ENCODE results near the gene TMEM176B. TPM values are rescaled to one million over a fixed set of nuclear protein-coding genes. Genes with fewer than 3 reads are reported as not detected.

TMEM176B gene
- total and polyA plus RNA-seq, 5 donors: 101 to 344 (median 158) TPM

DNA sequence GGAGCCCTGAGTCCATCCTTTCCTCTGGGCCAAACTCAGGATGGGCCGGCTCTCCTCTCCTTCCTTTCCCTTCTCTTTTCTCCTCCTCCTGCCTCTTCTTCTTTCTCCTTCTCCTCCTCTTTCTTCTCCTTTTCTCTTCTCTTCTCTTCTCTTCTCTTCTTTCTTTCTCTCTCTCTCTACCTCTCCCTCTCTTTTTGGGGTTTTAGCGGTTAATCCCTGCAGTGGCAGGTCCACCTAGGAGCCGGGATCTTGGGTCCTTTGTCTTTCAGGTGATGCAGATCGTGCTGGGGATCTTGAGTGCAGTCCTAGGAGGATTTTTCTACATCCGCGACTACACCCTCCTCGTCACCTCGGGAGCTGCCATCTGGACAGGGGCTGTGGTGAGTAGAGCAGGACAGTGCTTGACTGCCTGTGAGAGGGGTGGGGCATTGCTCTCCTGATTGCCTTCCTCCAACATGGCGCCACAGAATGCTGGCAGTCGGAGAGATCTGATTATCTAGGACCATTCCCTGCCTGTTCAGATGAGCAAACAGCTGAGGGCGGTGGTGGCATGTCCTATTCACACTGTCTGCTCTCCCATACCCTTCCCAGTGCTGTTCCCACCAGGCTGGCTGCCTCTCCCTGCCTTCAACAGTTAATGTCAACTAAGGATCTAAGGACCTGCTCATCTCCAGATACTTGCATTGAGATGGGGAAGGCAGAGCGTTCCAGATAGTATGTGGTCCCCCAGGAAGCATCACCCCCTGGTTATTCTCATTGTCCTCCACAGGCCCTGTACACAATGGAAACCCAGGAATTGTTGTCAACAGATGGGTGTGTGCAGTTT, 2.0 kb upstream of the TMEM176B start:
- intact Hi-C loops (cut with DNase I): no loop called here
- ATAC-seq (no peak), DNase-seq (no peak)
- Histone ChIP-seq H3K9me3 (ENCODE audit: control insufficient read depth, low read length) (no peaks in the 10 kb centered on the region), H3K4me1 (ENCODE audit: control insufficient read depth, insufficient read depth, low read length) (no peaks in the 10 kb centered on the region), H3K27me3 (ENCODE audit: control insufficient read depth, insufficient read depth) (no peaks in the 10 kb centered on the region), H3K4me3 (ENCODE audit: low read length) (no peak overlapping the region), H3K27ac (ENCODE audit: low read length) (no peak overlapping the region)
- WGBS: 87% methylated on average over 12 of the region's 12 CpGs

DNA sequence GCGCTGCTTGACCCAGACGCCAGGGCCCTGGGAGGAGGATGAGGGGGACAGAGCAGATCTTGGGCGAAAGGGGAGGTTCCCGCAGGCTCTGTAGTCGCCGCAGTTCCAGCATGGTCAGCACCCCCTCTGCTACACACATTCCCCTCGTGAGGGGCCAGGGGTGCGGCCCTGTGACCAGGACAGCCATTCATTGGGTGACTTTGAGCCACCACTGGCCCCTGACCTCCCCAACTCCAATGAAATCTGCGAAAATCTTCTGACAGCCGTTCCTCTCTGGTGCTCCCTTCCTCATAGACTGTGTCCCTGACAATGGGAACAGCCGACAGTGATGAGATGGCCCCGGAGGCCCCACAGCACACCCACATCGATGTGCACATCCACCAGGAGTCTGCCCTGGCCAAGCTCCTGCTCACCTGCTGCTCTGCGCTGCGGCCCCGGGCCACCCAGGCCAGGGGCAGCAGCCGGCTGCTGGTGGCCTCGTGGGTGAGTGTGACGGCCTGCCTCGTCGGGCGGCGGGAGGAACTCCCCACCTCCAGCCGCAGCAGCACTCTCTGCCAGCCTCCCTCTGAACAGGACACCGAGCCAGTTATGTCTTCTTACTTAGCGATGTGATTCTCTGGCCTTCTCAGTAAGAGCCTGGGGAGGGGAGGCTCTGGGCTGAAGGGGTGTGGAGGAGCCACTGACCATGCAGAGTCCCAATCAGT, 1.2 kb upstream of the TMEM176B start:
- intact Hi-C loops (cut with DNase I): no loop called here
- WGBS: 45% methylated on average over 26 of the region's 26 CpGs
- DNase-seq: peak in 1 of 3 donors; percentile 52
- H3K27me3 ChIP-seq (ENCODE audit: control insufficient read depth, insufficient read depth): no peaks in the 10 kb centered on the region
- H3K4me1 ChIP-seq (ENCODE audit: control insufficient read depth, insufficient read depth, low read length): no peaks in the 10 kb centered on the region
- H3K27ac ChIP-seq (ENCODE audit: low read length): no peak overlapping the region
- H3K9me3 ChIP-seq (ENCODE audit: control insufficient read depth, low read length): no peaks in the 10 kb centered on the region
- peak overlapping the region; percentile 68 for H3K4me3 ChIP-seq (ENCODE audit: low read length)
- peak; percentile 9 to 38 for ATAC-seq

DNA sequence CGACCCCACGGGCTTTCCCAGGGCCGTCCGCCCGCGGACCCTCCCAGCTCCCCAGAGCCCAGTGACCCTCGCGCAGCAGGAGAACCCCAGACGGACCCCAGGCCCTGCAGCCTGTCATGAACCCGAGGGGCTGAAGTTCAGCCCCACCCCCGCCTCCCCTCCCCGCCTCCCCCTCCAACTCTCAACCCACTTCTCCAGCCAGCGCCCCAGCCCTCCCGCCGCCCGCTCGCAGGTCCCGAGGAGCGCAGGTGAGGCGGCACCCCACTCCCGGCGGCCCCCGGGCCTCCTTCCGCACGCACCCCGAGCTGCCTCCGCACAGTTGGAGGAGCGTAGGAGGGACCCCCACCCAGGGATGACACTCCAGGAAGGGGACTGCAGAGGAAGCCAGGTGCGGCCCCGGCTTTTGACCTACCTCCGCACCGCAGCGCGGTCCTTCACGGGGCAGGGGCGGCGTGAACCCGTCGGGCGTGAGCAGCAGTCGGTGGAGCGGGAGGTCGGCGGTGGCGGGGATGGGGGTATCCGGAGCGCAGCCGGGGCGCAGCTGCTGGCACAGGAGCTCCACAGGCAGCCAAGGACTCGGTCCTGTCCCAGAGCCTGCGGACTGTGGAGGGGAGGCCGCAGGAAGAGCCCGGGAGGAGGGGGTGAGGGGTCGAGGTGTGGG, 547 bp upstream of the TMEM176B start, which contains the start of gene TMEM176A:
TSS of gene TMEM176A (plus strand) at position 189 of the 661 bp plus-strand sequence. CDS start 782 bp downstream, outside the sequence.
- no peaks in the 10 kb centered on the region for H3K9me3 ChIP-seq (ENCODE audit: control insufficient read depth, low read length)
- H3K4me3 ChIP-seq (ENCODE audit: low read length): peak within 1 kb of the TSS; percentile 68
- peak; percentile 53 to 74 (median 54) for DNase-seq
- 5% methylated on average over 54 of the region's 54 CpGs for WGBS
- peak; percentile 53 to 75 for ATAC-seq
- no peak within 1 kb of the TSS for H3K27ac ChIP-seq (ENCODE audit: low read length)
- H3K4me1 ChIP-seq (ENCODE audit: control insufficient read depth, insufficient read depth, low read length): no peaks in the 10 kb centered on the region
- no peaks in the 10 kb centered on the region for H3K27me3 ChIP-seq (ENCODE audit: control insufficient read depth, insufficient read depth)
- intact Hi-C loops (cut with DNase I): no loop called here

DNA sequence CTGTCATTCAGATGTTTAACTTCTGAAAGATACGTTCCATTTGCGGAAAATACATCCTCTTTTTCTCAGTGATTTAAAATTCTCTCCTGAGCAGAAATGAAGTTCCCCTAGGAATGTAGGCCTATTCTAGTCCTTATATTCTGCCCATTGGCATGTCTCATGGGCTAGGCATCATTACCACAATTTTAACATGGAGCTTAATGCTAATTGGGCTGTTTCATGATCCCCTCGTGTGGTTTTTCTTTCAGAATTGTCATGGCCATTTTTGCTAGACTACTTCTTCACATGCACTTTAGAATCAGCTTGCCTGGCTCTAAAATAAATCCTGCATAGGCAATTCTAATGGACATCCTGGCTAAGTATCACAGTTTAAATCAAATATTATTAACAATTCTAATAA, 1.0 kb downstream of the TMEM176B start:
- no peaks in the 10 kb centered on the region for H3K9me3 ChIP-seq (ENCODE audit: control insufficient read depth, low read length)
- no peaks in the 10 kb centered on the region for H3K27me3 ChIP-seq (ENCODE audit: control insufficient read depth, insufficient read depth)
- H3K4me3 ChIP-seq (ENCODE audit: low read length): no peak overlapping the region
- intact Hi-C loops (cut with DNase I): no loop called here
- WGBS: 74% methylated on average over 3 of the region's 3 CpGs
- H3K27ac ChIP-seq (ENCODE audit: low read length): no peak overlapping the region
- no peak for ATAC-seq
- no peaks in the 10 kb centered on the region for H3K4me1 ChIP-seq (ENCODE audit: control insufficient read depth, insufficient read depth, low read length)
- no peak for DNase-seq

GRCh38 chr7:150797661-150798060, 2.5 kb downstream of the TMEM176B start:
- no peaks in the 10 kb centered on the region for H3K9me3 ChIP-seq (ENCODE audit: control insufficient read depth, low read length)
- no peak for ATAC-seq
- no peaks in the 10 kb centered on the region for H3K27me3 ChIP-seq (ENCODE audit: control insufficient read depth, insufficient read depth)
- DNase-seq: no peak
- H3K4me1 ChIP-seq (ENCODE audit: control insufficient read depth, insufficient read depth, low read length): no peaks in the 10 kb centered on the region
- WGBS: 67% methylated on average over 4 of the region's 4 CpGs
- intact Hi-C loops (cut with DNase I): no loop called here
- H3K4me3 ChIP-seq (ENCODE audit: low read length): no peak overlapping the region
- no peak overlapping the region for H3K27ac ChIP-seq (ENCODE audit: low read length)

DNA sequence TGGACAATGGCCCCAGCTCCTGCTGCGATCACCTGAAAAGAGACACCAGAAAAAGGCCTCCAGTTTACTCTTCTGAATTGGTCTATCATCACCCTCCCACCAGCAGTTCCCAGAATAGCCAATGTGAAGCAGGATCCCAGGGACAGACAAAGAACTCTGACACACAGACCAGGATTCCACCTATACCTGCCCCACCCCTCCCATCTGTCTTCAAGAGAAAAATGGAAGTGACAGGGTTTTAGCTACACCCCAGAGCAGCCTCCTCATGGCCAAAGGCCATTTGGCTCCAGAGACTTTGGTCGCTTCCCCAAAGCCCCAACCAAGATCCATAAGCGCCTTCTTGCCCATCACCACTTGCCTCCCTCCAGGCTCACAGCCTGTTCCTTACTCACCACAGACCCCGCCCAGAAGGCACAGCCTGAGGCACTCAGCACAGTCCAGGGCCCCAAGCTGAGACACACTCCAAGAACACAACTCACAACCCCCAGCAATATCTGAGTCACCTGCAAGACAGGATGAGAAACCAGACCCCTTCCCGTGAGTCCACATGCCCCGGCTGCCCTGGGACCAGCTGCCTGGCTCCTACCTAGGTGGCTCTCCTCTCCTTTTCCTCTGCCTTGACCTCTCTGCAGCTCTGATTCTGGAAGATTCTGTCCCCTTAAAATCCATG, 6.5 kb downstream of the TMEM176B start:
- Histone ChIP-seq H3K4me3 (ENCODE audit: low read length) (no peak overlapping the region), H3K27me3 (ENCODE audit: control insufficient read depth, insufficient read depth) (no peaks in the 10 kb centered on the region), H3K27ac (ENCODE audit: low read length) (no peak overlapping the region), H3K4me1 (ENCODE audit: control insufficient read depth, insufficient read depth, low read length) (peaks cover 6% of the 10 kb centered on the region), H3K9me3 (ENCODE audit: control insufficient read depth, low read length) (no peaks in the 10 kb centered on the region)
- ATAC-seq (peak in 1 of 2 donors; percentile 34), DNase-seq (no peak)
- intact Hi-C loops (cut with DNase I): no loop called here
- 95% methylated on average over 6 of the region's 6 CpGs for WGBS

- ATAC-seq (peak; percentile 7 to 8), DNase-seq (no peak)
- Histone ChIP-seq H3K27me3 (ENCODE audit: control insufficient read depth, insufficient read depth) (no peaks in the 10 kb centered on the region), H3K4me3 (ENCODE audit: low read length) (no peak overlapping the region), H3K27ac (ENCODE audit: low read length) (peak overlapping the region; percentile 7), H3K9me3 (ENCODE audit: control insufficient read depth, low read length) (no peaks in the 10 kb centered on the region), H3K4me1 (ENCODE audit: control insufficient read depth, insufficient read depth, low read length) (peaks cover 16% of the 10 kb centered on the region)
- intact Hi-C loops (cut with DNase I): no loop called here
- WGBS: 66% methylated on average over 12 of the region's 12 CpGs
These were observed 8.3 kb downstream of the TMEM176B start for GRCh38 chr7:150791746-150792452.

DNA sequence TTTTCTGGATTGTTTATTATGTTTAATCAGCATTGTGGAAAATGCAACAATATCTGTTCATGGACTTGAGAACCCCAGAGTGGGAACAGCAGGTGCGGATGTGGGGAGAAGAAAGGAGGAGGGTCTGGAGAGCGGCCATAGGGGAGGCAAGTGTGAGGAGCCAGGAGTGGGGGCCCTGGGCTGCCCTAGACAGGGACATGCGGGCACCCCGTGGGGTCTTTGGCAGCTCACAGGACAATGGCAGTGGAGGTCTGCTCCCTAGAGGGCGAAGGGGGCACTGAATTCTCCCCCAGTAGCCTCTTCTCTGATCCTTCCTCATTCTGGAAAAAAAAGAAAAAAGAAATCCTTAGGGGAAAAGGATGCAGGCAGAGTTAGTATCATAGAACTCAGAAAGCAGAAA, 8.9 kb downstream of the TMEM176B start:
- no peak overlapping the region for H3K27ac ChIP-seq (ENCODE audit: low read length)
- no peaks in the 10 kb centered on the region for H3K9me3 ChIP-seq (ENCODE audit: control insufficient read depth, low read length)
- no peak overlapping the region for H3K4me3 ChIP-seq (ENCODE audit: low read length)
- DNase-seq (no peak), ATAC-seq (no peak)
- WGBS: 90% methylated on average over 5 of the region's 5 CpGs
- H3K27me3 ChIP-seq (ENCODE audit: control insufficient read depth, insufficient read depth): no peaks in the 10 kb centered on the region
- H3K4me1 ChIP-seq (ENCODE audit: control insufficient read depth, insufficient read depth, low read length): peaks cover 16% of the 10 kb centered on the region
- intact Hi-C loops (cut with DNase I): no loop called here

GRCh38 chr7:150790416-150791075, 9.6 kb downstream of the TMEM176B start:
- Histone ChIP-seq H3K4me3 (ENCODE audit: low read length) (no peak overlapping the region), H3K27ac (ENCODE audit: low read length) (no peak overlapping the region), H3K9me3 (ENCODE audit: control insufficient read depth, low read length) (no peaks in the 10 kb centered on the region), H3K4me1 (ENCODE audit: control insufficient read depth, insufficient read depth, low read length) (peaks cover 16% of the 10 kb centered on the region), H3K27me3 (ENCODE audit: control insufficient read depth, insufficient read depth) (no peaks in the 10 kb centered on the region)
- DNase-seq (no peak), ATAC-seq (no peak)
- WGBS: 82% methylated on average over 9 of the region's 9 CpGs
- intact Hi-C loops (cut with DNase I): no loop called here

Measured in right cardiac atrium (tissue), 5 donors.